ENCODE data around the gene PARP4.
"Not testable (repeated sequence)": the region's sequence is repeated elsewhere in the genome, so short reads cannot be mapped to it uniquely, and the experiment has no call there.

The PARP4 gene

GRCh38 chr13:24443366-24443765, 69.2 kb downstream of the PARP4 start:
- Mint-ChIP-seq H3K9me3 (no peaks in the 10 kb centered on the region), H3K36me3 (peaks cover 100% of the 10 kb centered on the region), H3K4me1 (no peaks in the 10 kb centered on the region), H3K27ac (no peak overlapping the region), H3K4me3 (no peak overlapping the region)
- ATAC-seq (no peak), DNase-seq (ENCODE audit: low spot score in 2 of 2) (no peak)

- not testable (repeated sequence) for H3K4me3 Mint-ChIP-seq; H3K27ac Mint-ChIP-seq; DNase-seq (ENCODE audit: low spot score in 2 of 2); H3K9me3 Mint-ChIP-seq; H3K4me1 Mint-ChIP-seq; ATAC-seq
- H3K36me3 Mint-ChIP-seq: peaks cover 95% of the 10 kb centered on the region
These were observed 86.5 kb downstream of the PARP4 start for GRCh38 chr13:24426045-24426444.

GRCh38 chr13:24419668-24420067, 92.9 kb downstream of the PARP4 start:
- H3K9me3 Mint-ChIP-seq; H3K4me1 Mint-ChIP-seq; H3K27ac Mint-ChIP-seq; DNase-seq (ENCODE audit: low spot score in 2 of 2); ATAC-seq; H3K4me3 Mint-ChIP-seq: not testable (repeated sequence)
- H3K36me3 Mint-ChIP-seq: peaks cover 64% of the 10 kb centered on the region

DNA sequence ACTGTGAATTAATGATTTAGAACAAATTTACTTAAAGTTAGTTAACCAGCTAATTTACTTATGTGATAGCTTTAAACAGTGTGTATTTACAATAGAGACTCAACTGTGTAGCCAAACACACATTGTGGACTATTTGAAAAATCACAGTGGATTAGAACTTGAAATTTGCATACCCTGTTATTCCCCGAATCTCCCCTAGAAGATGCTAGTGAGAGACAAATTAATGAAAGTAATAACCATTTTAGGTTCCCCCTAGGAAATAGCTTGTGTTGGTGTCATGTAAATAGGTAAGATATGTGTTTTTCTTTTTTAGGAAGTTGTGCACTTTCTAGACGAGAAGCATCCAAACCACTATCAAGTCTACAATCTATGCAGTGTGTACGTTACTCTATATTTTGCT, 104.7 kb downstream of the PARP4 start:
- ATAC-seq: no peak

DNA sequence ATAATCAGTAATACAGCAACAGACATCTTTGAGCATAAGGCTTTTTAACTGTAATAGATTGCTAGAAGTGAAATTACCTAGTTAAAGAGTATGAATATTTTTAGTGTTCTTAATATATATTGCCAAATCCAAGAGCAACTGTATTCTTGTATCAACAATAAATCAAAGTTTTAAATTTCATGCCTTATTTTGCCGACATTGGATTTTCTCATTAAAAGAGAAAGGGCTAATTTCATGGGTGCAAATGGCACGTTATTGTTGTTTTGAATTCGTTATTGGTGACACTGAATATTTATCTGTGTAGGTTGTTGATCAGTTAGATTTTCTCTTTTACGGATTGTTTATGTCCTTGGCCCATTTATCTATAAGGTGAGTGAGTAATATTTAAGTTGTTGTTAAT, 106.1 kb downstream of the PARP4 start:
- ATAC-seq (no peak), DNase-seq (ENCODE audit: low spot score in 2 of 2) (no peak)
- no peaks in the 10 kb centered on the region for H3K9me3 Mint-ChIP-seq
- no peak overlapping the region for H3K27ac Mint-ChIP-seq
- H3K4me3 Mint-ChIP-seq: no peak overlapping the region
- no peaks in the 10 kb centered on the region for H3K4me1 Mint-ChIP-seq
- H3K36me3 Mint-ChIP-seq: no peaks in the 10 kb centered on the region

More for the DNA sequence above, 104.7 kb downstream of the PARP4 start:
- Mint-ChIP-seq H3K36me3 (no peaks in the 10 kb centered on the region), H3K4me1 (no peaks in the 10 kb centered on the region), H3K9me3 (no peaks in the 10 kb centered on the region), H3K27ac (no peak overlapping the region), H3K4me3 (no peak overlapping the region)
- DNase-seq (ENCODE audit: low spot score in 2 of 2): no peak

GRCh38 chr13:24396821-24397220, 115.8 kb downstream of the PARP4 start:
- Mint-ChIP-seq H3K27ac (no peak overlapping the region), H3K36me3 (no peaks in the 10 kb centered on the region), H3K4me3 (no peak overlapping the region), H3K4me1 (no peaks in the 10 kb centered on the region), H3K9me3 (peaks cover 13% of the 10 kb centered on the region)
- DNase-seq (ENCODE audit: low spot score in 2 of 2) (no peak), ATAC-seq (no peak)

- DNase-seq (ENCODE audit: low spot score in 2 of 2) (no peak), ATAC-seq (no peak)
- H3K9me3 Mint-ChIP-seq: peaks cover 13% of the 10 kb centered on the region
- H3K4me3 Mint-ChIP-seq: no peak overlapping the region
- H3K36me3 Mint-ChIP-seq: no peaks in the 10 kb centered on the region
- no peak overlapping the region for H3K27ac Mint-ChIP-seq
- H3K4me1 Mint-ChIP-seq: no peaks in the 10 kb centered on the region
These were observed 119.6 kb downstream of the PARP4 start for GRCh38 chr13:24392972-24393371.

DNA sequence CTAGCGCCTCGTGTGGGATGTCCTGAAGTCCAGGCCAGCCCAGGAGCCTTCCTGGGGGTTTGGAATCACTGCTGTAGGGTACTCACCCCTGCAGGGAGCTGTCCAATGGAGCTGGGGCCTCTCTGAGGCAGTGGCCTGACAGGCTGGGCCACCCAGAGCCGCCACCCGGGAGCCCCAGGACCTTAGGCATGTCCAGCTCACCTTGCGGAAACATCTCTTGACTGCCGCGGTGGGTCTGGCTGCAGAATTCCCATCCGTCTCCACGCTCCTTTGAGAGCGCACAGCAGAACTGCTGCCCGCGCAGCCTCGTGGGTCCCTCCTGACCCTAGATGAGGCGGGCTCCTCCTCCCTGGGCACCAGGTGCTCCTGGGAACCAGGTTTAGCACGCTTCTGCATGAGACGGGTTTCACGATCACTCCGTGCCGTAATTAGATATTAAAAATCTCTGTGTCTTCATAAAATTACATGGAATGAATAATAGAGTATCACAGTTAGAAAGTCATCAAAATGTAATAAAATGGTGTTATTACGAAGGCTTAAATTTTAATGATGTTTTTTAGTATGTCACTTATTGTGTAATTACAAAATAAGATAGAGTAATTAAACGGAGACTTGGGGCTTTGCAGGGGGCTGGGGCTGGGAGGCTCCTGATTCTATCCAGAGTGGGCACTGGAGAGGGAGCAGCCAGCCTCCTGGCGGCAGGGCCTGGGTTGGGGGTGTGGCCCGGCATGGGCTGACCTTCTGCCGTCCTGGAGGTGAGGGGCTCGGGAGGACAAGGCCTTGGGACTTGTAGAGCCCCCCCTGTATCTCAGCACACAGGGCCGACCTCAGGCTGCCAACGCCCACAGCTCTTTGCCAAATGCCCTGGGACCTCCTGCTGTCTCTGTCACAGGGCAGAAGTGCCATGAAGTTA, 120.6 kb downstream of the PARP4 start:
- H3K4me1 Mint-ChIP-seq; H3K36me3 Mint-ChIP-seq; ATAC-seq; H3K27ac Mint-ChIP-seq; H3K9me3 Mint-ChIP-seq; H3K4me3 Mint-ChIP-seq; DNase-seq (ENCODE audit: low spot score in 2 of 2): not testable (repeated sequence)

DNA sequence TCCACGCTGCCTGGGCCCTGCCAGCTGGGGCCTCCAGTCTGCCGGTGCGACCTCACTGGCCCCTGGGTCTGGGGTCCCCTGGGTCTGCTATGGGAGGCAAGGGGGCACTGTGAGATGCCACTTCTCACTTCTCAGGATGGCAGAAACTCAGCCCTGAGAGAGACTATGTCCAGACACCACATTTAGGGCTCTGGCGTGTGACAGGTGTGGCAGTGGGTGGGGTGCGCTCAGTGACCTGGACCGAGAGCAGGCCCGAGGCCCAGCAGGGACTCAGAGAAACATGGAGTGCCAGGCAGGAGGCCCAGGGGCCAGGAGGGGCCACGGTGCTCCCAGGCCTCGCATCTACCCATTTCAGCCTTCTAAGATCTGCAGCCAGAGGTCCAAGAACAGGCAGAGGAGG, 121.8 kb downstream of the PARP4 start:
- not testable (repeated sequence) for H3K4me1 Mint-ChIP-seq; H3K36me3 Mint-ChIP-seq; DNase-seq (ENCODE audit: low spot score in 2 of 2); H3K27ac Mint-ChIP-seq; H3K9me3 Mint-ChIP-seq; ATAC-seq; H3K4me3 Mint-ChIP-seq

DNA sequence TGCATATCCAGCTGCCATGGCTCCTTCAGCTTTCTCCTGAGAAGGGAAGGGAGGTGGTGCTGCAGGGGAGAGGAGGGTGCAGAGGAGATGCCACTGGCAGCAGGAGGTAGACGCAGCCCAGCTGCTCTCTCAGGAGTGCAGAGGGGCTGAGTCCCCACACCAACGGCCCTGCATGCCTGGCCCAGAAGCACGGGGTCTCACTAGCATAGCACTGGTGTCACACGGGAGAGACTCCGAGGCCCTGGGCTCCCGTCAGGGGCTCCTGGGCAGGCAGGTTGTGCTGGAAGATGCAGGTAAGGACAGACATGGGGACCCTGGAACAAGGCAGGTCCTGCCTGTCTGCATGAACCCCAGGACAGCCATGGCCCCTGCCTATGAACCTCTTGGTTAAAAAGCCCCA, 123.1 kb downstream of the PARP4 start:
- H3K27ac Mint-ChIP-seq: no peak overlapping the region
- H3K36me3 Mint-ChIP-seq: no peaks in the 10 kb centered on the region
- H3K9me3 Mint-ChIP-seq: no peaks in the 10 kb centered on the region
- H3K4me3 Mint-ChIP-seq: no peak overlapping the region
- no peak for DNase-seq (ENCODE audit: low spot score in 2 of 2)
- ATAC-seq: no peak
- no peaks in the 10 kb centered on the region for H3K4me1 Mint-ChIP-seq

DNA sequence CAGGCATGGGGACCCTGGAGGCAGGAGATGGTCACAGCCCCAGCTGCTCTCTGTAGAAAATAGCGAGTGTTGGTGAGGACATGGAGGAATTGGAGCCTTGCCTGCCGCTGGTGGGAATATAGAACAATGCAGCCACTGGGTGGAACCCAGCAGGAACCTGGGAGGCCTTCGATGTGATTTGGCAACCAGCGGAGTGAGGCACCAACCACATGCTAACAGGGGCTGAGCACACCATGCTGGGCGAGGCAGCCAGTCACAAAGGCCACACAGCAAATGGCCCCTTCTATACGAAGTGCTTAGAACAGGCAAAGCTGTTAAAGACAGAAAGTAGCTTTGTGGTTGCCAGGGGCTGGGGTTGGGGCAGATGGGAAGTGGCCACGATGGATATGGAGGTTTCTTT, 123.8 kb downstream of the PARP4 start:
- ATAC-seq; H3K9me3 Mint-ChIP-seq; DNase-seq (ENCODE audit: low spot score in 2 of 2); H3K36me3 Mint-ChIP-seq; H3K4me1 Mint-ChIP-seq; H3K4me3 Mint-ChIP-seq; H3K27ac Mint-ChIP-seq: not testable (repeated sequence)

DNA sequence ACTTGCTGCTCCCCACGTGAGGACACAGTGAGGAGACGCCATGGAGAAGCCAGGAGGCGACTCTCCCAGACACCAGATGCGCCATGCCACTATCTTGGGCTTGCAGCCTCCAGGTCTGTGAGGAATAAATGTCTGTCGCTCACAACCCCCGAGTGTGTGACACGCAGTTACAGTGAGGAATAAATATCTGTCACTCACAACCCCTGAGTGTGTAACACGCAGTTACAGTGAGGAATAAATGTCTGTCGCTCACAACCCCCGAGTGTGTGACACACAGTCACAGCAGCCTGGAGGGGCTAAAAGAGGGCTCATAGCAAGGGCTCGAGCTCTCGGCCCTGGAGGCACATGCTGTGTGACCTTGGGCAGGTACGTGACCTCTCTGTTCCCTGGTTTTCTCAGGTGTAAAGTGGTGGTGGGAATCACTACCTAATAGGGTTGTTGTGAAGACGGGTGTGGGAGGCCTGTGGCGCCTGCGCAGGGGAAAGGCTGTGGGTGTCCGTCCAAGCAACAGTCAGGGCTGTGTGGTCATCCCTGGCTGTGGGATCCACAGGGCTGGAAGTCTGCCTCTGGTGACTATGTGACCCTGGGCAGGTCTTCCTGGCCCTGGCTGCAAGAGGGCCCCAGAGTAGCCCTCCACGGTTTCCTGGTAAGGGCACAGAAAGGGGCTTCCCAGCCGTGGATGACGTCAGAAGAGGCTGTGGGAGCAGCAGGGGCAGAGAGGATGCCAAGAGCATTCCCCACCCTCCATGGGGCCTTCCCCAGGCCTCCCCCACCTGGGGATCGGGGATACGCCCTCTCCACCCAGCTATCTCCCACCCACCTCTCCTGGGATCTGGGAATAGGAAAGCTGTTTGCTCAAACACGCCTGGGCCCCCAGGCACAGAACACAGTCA, 125.5 kb downstream of the PARP4 start:
- ATAC-seq (no peak), DNase-seq (ENCODE audit: low spot score in 2 of 2) (no peak)
- no peak overlapping the region for H3K4me3 Mint-ChIP-seq
- H3K4me1 Mint-ChIP-seq: no peaks in the 10 kb centered on the region
- no peak overlapping the region for H3K27ac Mint-ChIP-seq
- H3K9me3 Mint-ChIP-seq: no peaks in the 10 kb centered on the region
- H3K36me3 Mint-ChIP-seq: no peaks in the 10 kb centered on the region

DNA sequence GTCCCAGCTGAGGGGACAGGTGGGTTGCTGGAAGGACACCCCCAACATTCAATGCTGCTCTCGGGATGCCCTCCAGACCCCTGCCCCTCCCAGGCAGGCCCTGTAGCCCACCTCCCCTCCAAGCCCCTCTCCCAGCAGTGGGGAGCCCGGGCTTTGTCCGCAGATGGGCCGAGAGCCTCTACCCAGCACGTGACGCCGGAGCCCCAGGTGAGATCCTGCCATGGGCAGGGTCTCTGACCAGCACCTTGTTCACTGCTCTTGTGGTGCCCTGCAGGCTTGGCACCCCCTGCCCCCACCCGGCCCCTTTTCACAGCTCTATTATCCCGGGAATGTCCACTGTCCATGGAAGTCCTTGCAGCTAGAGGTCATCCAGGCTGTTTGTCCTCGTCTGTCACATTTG, 126.7 kb downstream of the PARP4 start:
- no peaks in the 10 kb centered on the region for H3K9me3 Mint-ChIP-seq
- ATAC-seq (no peak), DNase-seq (ENCODE audit: low spot score in 2 of 2) (no peak)
- no peaks in the 10 kb centered on the region for H3K36me3 Mint-ChIP-seq
- peaks cover 6% of the 10 kb centered on the region for H3K4me1 Mint-ChIP-seq
- H3K4me3 Mint-ChIP-seq: no peak overlapping the region
- no peak overlapping the region for H3K27ac Mint-ChIP-seq

GRCh38 chr13:24384946-24385345, 127.6 kb downstream of the PARP4 start:
- H3K36me3 Mint-ChIP-seq; H3K4me1 Mint-ChIP-seq; H3K27ac Mint-ChIP-seq; H3K9me3 Mint-ChIP-seq; DNase-seq (ENCODE audit: low spot score in 2 of 2); H3K4me3 Mint-ChIP-seq: not testable (repeated sequence)
- ATAC-seq: peak; percentile 29

GRCh38 chr13:24384091-24384490, 128.5 kb downstream of the PARP4 start:
- ATAC-seq; H3K4me3 Mint-ChIP-seq; H3K27ac Mint-ChIP-seq; H3K9me3 Mint-ChIP-seq; H3K36me3 Mint-ChIP-seq; DNase-seq (ENCODE audit: low spot score in 2 of 2): not testable (repeated sequence)
- H3K4me1 Mint-ChIP-seq: peaks cover 15% of the 10 kb centered on the region
